Measurements from ENCODE around the gene SHB.

SHB gene

DNA sequence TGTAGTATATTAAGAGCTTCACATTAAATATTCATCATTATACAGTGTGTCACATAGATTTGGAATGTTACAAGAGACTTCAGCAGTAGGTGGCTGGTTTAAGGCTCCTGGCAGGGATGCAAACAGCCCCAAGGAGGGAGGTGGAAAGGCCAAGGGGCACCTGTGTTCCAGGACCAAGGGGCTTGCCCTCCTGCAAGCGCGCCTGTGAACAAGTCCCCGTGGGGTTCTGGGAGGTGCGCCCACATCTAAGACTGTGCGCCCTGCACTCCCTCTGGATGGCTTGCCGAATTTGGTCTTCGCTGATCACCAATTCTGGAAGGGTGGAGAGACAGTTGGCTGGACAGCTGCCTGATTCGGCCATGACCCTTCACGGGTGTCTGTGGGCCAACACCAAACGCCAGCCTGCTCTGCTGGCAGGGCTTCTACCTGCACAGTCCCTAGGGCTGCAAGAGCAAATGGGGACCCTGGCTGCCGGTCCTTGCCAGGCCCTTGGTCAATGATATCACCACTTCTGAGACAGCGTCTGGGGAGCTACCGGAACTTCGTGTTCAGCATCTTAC lies 153.0 kb downstream of the SHB start:
- Histone ChIP-seq H3K27me3 (ENCODE audit: control insufficient read depth, insufficient read depth, low read length) (no peaks in the 10 kb centered on the region), H3K27ac (peak overlapping the region; percentile 59), H2AFZ (no peak overlapping the region), H3K4me3 (ENCODE audit: low read depth, low read length) (no peak overlapping the region), H3K4me2 (ENCODE audit: low read length) (no peak overlapping the region), H3K4me1 (no peaks in the 10 kb centered on the region), H3K9me3 (ENCODE audit: control insufficient read depth, low read length) (no peaks in the 10 kb centered on the region), H3K79me2 (no peaks in the 10 kb centered on the region), H3K9ac (no peak overlapping the region), H3K36me3 (ENCODE audit: control insufficient read depth, insufficient read depth, low read length) (no peaks in the 10 kb centered on the region)
- TF ChIP-seq, protein P1, sequence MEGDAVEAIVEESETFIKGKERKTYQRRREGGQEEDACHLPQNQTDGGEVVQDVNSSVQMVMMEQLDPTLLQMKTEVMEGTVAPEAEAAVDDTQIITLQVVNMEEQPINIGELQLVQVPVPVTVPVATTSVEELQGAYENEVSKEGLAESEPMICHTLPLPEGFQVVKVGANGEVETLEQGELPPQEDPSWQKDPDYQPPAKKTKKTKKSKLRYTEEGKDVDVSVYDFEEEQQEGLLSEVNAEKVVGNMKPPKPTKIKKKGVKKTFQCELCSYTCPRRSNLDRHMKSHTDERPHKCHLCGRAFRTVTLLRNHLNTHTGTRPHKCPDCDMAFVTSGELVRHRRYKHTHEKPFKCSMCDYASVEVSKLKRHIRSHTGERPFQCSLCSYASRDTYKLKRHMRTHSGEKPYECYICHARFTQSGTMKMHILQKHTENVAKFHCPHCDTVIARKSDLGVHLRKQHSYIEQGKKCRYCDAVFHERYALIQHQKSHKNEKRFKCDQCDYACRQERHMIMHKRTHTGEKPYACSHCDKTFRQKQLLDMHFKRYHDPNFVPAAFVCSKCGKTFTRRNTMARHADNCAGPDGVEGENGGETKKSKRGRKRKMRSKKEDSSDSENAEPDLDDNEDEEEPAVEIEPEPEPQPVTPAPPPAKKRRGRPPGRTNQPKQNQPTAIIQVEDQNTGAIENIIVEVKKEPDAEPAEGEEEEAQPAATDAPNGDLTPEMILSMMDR (IDR thresholded peaks at IDR 0.05): no peak

GRCh38 chr9:37914701-37915358 lies 154.2 kb downstream of the SHB start:
- Histone ChIP-seq H3K4me3 (ENCODE audit: low read depth, low read length) (no peak overlapping the region), H3K36me3 (ENCODE audit: control insufficient read depth, insufficient read depth, low read length) (no peaks in the 10 kb centered on the region), H3K4me2 (ENCODE audit: low read length) (no peak overlapping the region), H3K9me3 (ENCODE audit: control insufficient read depth, low read length) (no peaks in the 10 kb centered on the region), H3K27me3 (ENCODE audit: control insufficient read depth, insufficient read depth, low read length) (no peaks in the 10 kb centered on the region), H3K4me1 (no peaks in the 10 kb centered on the region), H3K9ac (no peak overlapping the region), H3K27ac (no peak overlapping the region), H2AFZ (no peak overlapping the region), H3K79me2 (no peaks in the 10 kb centered on the region)
- TF ChIP-seq, protein P1 (IDR thresholded peaks at IDR 0.05): no peak

- TF ChIP-seq, protein P1 (IDR thresholded peaks at IDR 0.05): no peak
- H3K27ac ChIP-seq: no peak overlapping the region
These were observed 154.9 kb downstream of the SHB start for GRCh38 chr9:37914154-37914551.

DNA sequence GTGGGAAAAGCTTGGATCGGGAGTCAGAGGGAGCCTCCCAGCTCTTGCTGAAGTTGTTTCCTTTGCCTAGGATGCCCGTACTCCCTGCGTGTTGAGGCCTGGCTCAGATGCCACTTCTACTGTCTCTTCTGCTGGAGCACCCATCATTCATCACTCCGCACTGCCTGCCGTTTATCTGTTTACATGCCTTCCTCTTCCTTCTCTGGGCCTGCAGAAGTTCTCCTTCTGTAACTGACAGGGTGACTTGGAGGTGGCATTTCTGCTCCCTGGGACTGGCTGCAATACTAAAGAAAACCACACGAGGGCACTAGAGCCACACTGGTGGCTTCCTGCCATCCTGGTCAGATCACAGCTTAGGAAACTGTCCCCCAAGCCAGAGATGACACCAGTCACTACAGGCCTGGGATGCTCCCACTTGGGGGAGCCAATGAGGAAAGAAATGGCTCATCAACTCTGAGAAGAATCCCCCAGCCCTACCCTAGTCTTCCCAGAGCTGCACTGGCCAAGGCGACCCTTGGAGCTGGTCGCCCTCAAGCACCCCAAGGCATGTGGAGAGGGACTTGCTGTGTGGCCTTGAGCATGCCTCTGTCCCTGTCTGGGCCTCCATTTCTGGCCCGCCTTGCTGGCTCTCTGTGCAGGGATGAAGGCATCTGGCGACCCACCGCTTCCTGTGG lies 155.4 kb downstream of the SHB start:
- H3K79me2 ChIP-seq: no peaks in the 10 kb centered on the region
- TF ChIP-seq, protein P1 (IDR thresholded peaks at IDR 0.05): peak; percentile 88
- H3K4me1 ChIP-seq: no peaks in the 10 kb centered on the region
- no peak overlapping the region for H3K4me3 ChIP-seq (ENCODE audit: low read depth, low read length)
- H3K4me2 ChIP-seq (ENCODE audit: low read length): no peak overlapping the region
- H3K27ac ChIP-seq: no peak overlapping the region
- no peaks in the 10 kb centered on the region for H3K36me3 ChIP-seq (ENCODE audit: control insufficient read depth, insufficient read depth, low read length)
- no peaks in the 10 kb centered on the region for H3K9me3 ChIP-seq (ENCODE audit: control insufficient read depth, low read length)
- H3K27me3 ChIP-seq (ENCODE audit: control insufficient read depth, insufficient read depth, low read length): no peaks in the 10 kb centered on the region
- H3K9ac ChIP-seq: no peak overlapping the region
- no peak overlapping the region for H2AFZ ChIP-seq

More at GRCh38 chr9:37914154-37914551, 154.9 kb downstream of the SHB start:
- no peaks in the 10 kb centered on the region for H3K36me3 ChIP-seq (ENCODE audit: control insufficient read depth, insufficient read depth, low read length)
- H2AFZ ChIP-seq: no peak overlapping the region
- H3K9me3 ChIP-seq (ENCODE audit: control insufficient read depth, low read length): no peaks in the 10 kb centered on the region
- H3K4me1 ChIP-seq: no peaks in the 10 kb centered on the region
- H3K9ac ChIP-seq: no peak overlapping the region
- no peak overlapping the region for H3K4me3 ChIP-seq (ENCODE audit: low read depth, low read length)
- no peaks in the 10 kb centered on the region for H3K27me3 ChIP-seq (ENCODE audit: control insufficient read depth, insufficient read depth, low read length)
- H3K4me2 ChIP-seq (ENCODE audit: low read length): no peak overlapping the region
- H3K79me2 ChIP-seq: no peaks in the 10 kb centered on the region

Measured in parathyroid adenoma (tissue), 2 donors.